Liver (tissue), 9 donors: ENCODE results near the gene PHB1. TPM values are rescaled to one million over a fixed set of nuclear protein-coding genes. Genes with fewer than 3 reads are reported as not detected.

Experiments
- DNase-seq: peaks from one replicate; pipeline ENCODE4 v3.0.0-alpha.2; 2017; ENCODE audit warnings: low spot score
- H3K27ac ChIP-seq, 2 donors: one replicate each; pipeline ENCODE4 v1.7.0; 2013; ENCODE audit warnings: inconsistent platforms in 2 of 2, low read length in 2 of 2, control low read depth in 1 of 2, low read depth in 1 of 2, mild to moderate bottlenecking in 1 of 2
- H3K27me3 ChIP-seq, 4 donors: one replicate each; pipeline versions ENCODE4 v1.6.1 to v1.7.0; 2013; ENCODE audit warnings: low read length in 3 of 4, inconsistent platforms in 1 of 4, mild to moderate bottlenecking in 1 of 4, moderate library complexity in 1 of 4; ENCODE audit not compliant: control insufficient read depth in 4 of 4, insufficient read depth in 4 of 4
- H3K36me3 ChIP-seq, 4 donors: one replicate each; pipeline versions ENCODE4 v1.6.1 to v1.7.0; 2013; ENCODE audit warnings: low read length in 3 of 4, mild to moderate bottlenecking in 3 of 4, low read depth in 1 of 4, moderate library complexity in 1 of 4; ENCODE audit not compliant: control insufficient read depth in 4 of 4, insufficient read depth in 3 of 4
- H3K4me1 ChIP-seq, 4 donors: one replicate each; pipeline versions ENCODE4 v1.6.1 to v1.7.0; 2013; ENCODE audit warnings: low read length in 3 of 4, mild to moderate bottlenecking in 3 of 4, moderate library complexity in 1 of 4; ENCODE audit not compliant: control insufficient read depth in 4 of 4, insufficient read depth in 4 of 4
- H3K4me3 ChIP-seq, 3 donors: one replicate each; pipeline versions ENCODE4 v1.6.1 to v1.7.0; 2013; ENCODE audit warnings: low read length in 3 of 3, control low read depth in 1 of 3, low read depth in 1 of 3, mild to moderate bottlenecking in 1 of 3
- H3K9ac ChIP-seq, 2 donors: one replicate each; pipeline ENCODE4 v1.7.0; 2013; ENCODE audit warnings: low read length in 2 of 2, mild to moderate bottlenecking in 2 of 2, moderate library complexity in 2 of 2, control low read depth in 1 of 2, low read depth in 1 of 2
- H3K9me3 ChIP-seq, 4 donors: one replicate each; pipeline versions ENCODE4 v1.6.1 to v1.7.0; 2013; ENCODE audit warnings: low read length in 3 of 4; ENCODE audit not compliant: control insufficient read depth in 4 of 4
- ATF3 ChIP-seq: IDR thresholded peaks from 2 replicates; pipeline ENCODE4 v1.6.1; 2016; ENCODE audit warnings: antibody characterized with exemption
- CTCF ChIP-seq: fragments of 150-350 bp; IDR thresholded peaks from 2 replicates; pipeline ENCODE4 v1.5.1; 2017; ENCODE audit warnings: improper control_type of control experiment, low read depth, low read length; ENCODE audit not compliant: missing input control
- EGR1 ChIP-seq, 2 donors: IDR thresholded peaks; 2 replicates each; pipeline ENCODE4 v1.6.1; 2016 to 2018; ENCODE audit warnings: antibody characterized with exemption in 2 of 2, low read depth in 2 of 2
- FOXA1 ChIP-seq: IDR thresholded peaks from 2 replicates; pipeline ENCODE4 v1.6.1; 2016; ENCODE audit warnings: antibody characterized with exemption
- HNF4A ChIP-seq, 2 donors: conservative IDR thresholded peaks; 2 replicates each; pipeline ENCODE4 v1.6.1; 2016; ENCODE audit warnings: antibody characterized with exemption in 2 of 2, mild to moderate bottlenecking in 2 of 2
- HNF4G ChIP-seq: IDR thresholded peaks from 2 replicates; pipeline ENCODE4 v1.6.1; 2016; ENCODE audit warnings: antibody characterized with exemption
- JUND ChIP-seq, 2 donors: IDR thresholded peaks; 2 replicates each; pipeline ENCODE4 v1.6.1; 2016; ENCODE audit warnings: antibody characterized with exemption in 2 of 2
- MAX ChIP-seq: IDR thresholded peaks from 2 replicates; pipeline ENCODE4 v1.6.1; 2016; ENCODE audit warnings: antibody characterized with exemption
- RAD21 ChIP-seq, 2 donors: IDR thresholded peaks; 2 replicates each; pipeline ENCODE4 v1.6.1; 2016; ENCODE audit warnings: antibody characterized with exemption in 2 of 2, mild to moderate bottlenecking in 2 of 2
- REST ChIP-seq: IDR thresholded peaks from 2 replicates; pipeline ENCODE4 v1.6.1; 2016; ENCODE audit warnings: antibody characterized with exemption, mild to moderate bottlenecking
- SP1 ChIP-seq: IDR thresholded peaks from 2 replicates; pipeline ENCODE4 v1.6.1; 2018; ENCODE audit warnings: antibody characterized with exemption, mild to moderate bottlenecking
- YY1 ChIP-seq: IDR thresholded peaks from 2 replicates; pipeline ENCODE4 v1.6.1; 2016; ENCODE audit warnings: antibody characterized with exemption, mild to moderate bottlenecking
- ZBTB33 ChIP-seq: IDR thresholded peaks from 2 replicates; pipeline ENCODE4 v1.6.1; 2016; ENCODE audit warnings: antibody characterized with exemption
- WGBS: extraction: QIAGEN DNeasy Blood & Tissue Kit; methylation state at CpG from one replicate; pipeline ENCODE4 v1.1.7; 2013; 5-methylcytosine and 5-hydroxymethylcytosine counted together
- polyA plus RNA-seq, 2 donors: library from polyadenylated mRNA; stranded (reverse) in 1 of 2; unstranded in 1 of 2; fragments of 200-250 nt in 1 of 2; fragments of >200 nt in 1 of 2; fragmentation: Nextera tagmentation in 1 of 2; extraction: Ambion mirVana in 1 of 2; gene quantifications; one replicate each; pipeline versions ENCODE4 v1.2.1 to v1.2.3, GENCODE V29; 2013 to 2015
- total RNA-seq, 2 donors: library from RNA; depleted of rRNA; stranded (reverse); fragments of >200 nt; gene quantifications; one replicate each; pipeline ENCODE4 v1.2.3, GENCODE V29; 2014
- donor health status: healthy.
- donor health status: healthy.
- donor health status: healthy.
- donor health status: healthy.
- donor health status: healthy.

The PHB1 gene
- total and polyA plus RNA-seq, 4 donors, result 52.5 to 149 (median 98.5) TPM

- no peak for DNase-seq
- H3K27me3 ChIP-seq, result peaks cover 0 to 7% (median 0%) of the 10 kb centered on the region in 4 donors
- peaks cover 0 to 21% (median 8%) of the 10 kb centered on the region in 4 donors for H3K4me1 ChIP-seq
- 53% methylated on average over 3 of the region's 3 CpGs for WGBS
- TF ChIP-seq EGR1 (IDR thresholded peaks at IDR 0.05; ENCODE audit: low read depth in 2 of 2), result no peak
- TF ChIP-seq RAD21 (IDR thresholded peaks at IDR 0.05), result no peak
- TF ChIP-seq REST, result no peak
- TF ChIP-seq FOXA1, result no peak
- no peak for TF ChIP-seq ZBTB33
- TF ChIP-seq CTCF, result no peak
- TF ChIP-seq JUND (IDR thresholded peaks at IDR 0.05), result no peak
- no peak for TF ChIP-seq SP1
- TF ChIP-seq HNF4A (conservative IDR thresholded peaks at IDR 0.05), result no peak
- no peak for TF ChIP-seq HNF4G
- no peak for TF ChIP-seq MAX
- H3K9me3 ChIP-seq, result no peaks in the 10 kb centered on the region
- H3K4me3 ChIP-seq, result no peak overlapping the region
- H3K9ac ChIP-seq, result no peak overlapping the region
- H3K36me3 ChIP-seq, result no peaks in the 10 kb centered on the region
- H3K27ac ChIP-seq, result no peak overlapping the region
Observed at GRCh38 chr17:49439305-49439672, 24.6 kb upstream of the PHB1 start.

- Histone ChIP-seq H3K4me3 (no peak overlapping the region), H3K36me3 (no peaks in the 10 kb centered on the region), H3K27me3 (peaks cover 0 to 7% (median 0%) of the 10 kb centered on the region in 4 donors), H3K9me3 (no peaks in the 10 kb centered on the region), H3K4me1 (peaks cover 0 to 21% (median 8%) of the 10 kb centered on the region in 4 donors), H3K9ac (no peak overlapping the region), H3K27ac (no peak overlapping the region)
- WGBS, result 15% methylated on average over 30 of the region's 30 CpGs
- no peak for DNase-seq
- TF ChIP-seq FOXA1 (no peak), ATF3 (no peak), YY1 (no peak), MAX (no peak)
Observed at GRCh38 chr17:49438436-49439278, 24.0 kb upstream of the PHB1 start.
